GM12878 (cell line): ENCODE measurements around the gene GUCY1A1.

ENCODE experiments used
- CTCF ChIP-seq, 3 experiments: IDR thresholded peaks in 2 of 3; conservative IDR thresholded peaks in 1 of 3; 2 replicates each; pipeline ENCODE4 v1.5.1; 2011; ENCODE audit warnings: low read depth in 3 of 3, low read length in 3 of 3, mild to moderate bottlenecking in 3 of 3, control low read depth in 2 of 3, moderate library complexity in 2 of 3, inconsistent platforms in 1 of 3, mixed read lengths in 1 of 3; ENCODE audit not compliant: control insufficient read depth in 2 of 3, insufficient read depth in 1 of 3; ENCODE audit errors: extremely low read depth in 1 of 3
- POLR2AphosphoS5 ChIP-seq: IDR thresholded peaks from 2 replicates; pipeline ENCODE4 v1.6.1; 2011; ENCODE audit warnings: mild to moderate bottlenecking, low read length, inconsistent platforms

GRCh38 chr4:155748039-155748438 is 81.4 kb downstream of the GUCY1A1 start:
- TF ChIP-seq POLR2AphosphoS5 (no peak), CTCF (IDR thresholded peaks at IDR 0.05 in 2 of 3, conservative IDR thresholded peaks at IDR 0.05 in 1 of 3; ENCODE audit: control insufficient read depth in 2 of 3, extremely low read depth in 1 of 3, insufficient read depth in 1 of 3, low read depth in 3 of 3, low read length in 3 of 3) (no peak)
